ENCODE measurements around the gene CDHR2.
A peak's percentile ranks its signal among the peaks of the same experiment; 100 is the strongest.

Gene CDHR2

GRCh38 chr5:176530393-176530982 lies 18.7 kb upstream of the CDHR2 start:
- DNase-seq: no peak

GRCh38 chr5:176530983-176531901 lies 17.9 kb upstream of the CDHR2 start:
- no peak for DNase-seq

GRCh38 chr5:176531902-176532493 lies 17.1 kb upstream of the CDHR2 start:
- no peak for DNase-seq

- DNase-seq: no peak
These were observed 16.3 kb upstream of the CDHR2 start for GRCh38 chr5:176532795-176533194.

GRCh38 chr5:176533390-176533789 lies 15.8 kb upstream of the CDHR2 start:
- DNase-seq: no peak

GRCh38 chr5:176533894-176534611 lies 15.1 kb upstream of the CDHR2 start:
- no peak for DNase-seq

GRCh38 chr5:176534640-176535039 lies 14.5 kb upstream of the CDHR2 start:
- no peak for DNase-seq

- no peak for DNase-seq
These were observed 14.0 kb upstream of the CDHR2 start for GRCh38 chr5:176535101-176535663.

- no peak for DNase-seq
These were observed 13.4 kb upstream of the CDHR2 start for GRCh38 chr5:176535664-176536131.

- DNase-seq: peak; percentile 83
These were observed 12.8 kb upstream of the CDHR2 start for GRCh38 chr5:176536132-176536901.

- DNase-seq: peak; percentile 98
These were observed 12.1 kb upstream of the CDHR2 start, which contains the start of gene RNF44 for GRCh38 chr5:176536902-176537553. Gene RNF44, minus strand, starts transcription at chr5:176537402. Its CDS starts 4,930 bp downstream, at chr5:176532472.

GRCh38 chr5:176537554-176538229 lies 11.4 kb upstream of the CDHR2 start:
- peak; percentile 100 for DNase-seq

GRCh38 chr5:176538230-176538988 lies 10.7 kb upstream of the CDHR2 start:
- DNase-seq: peak; percentile 22

- DNase-seq: no peak
These were observed 10.2 kb upstream of the CDHR2 start for GRCh38 chr5:176538989-176539384.

GRCh38 chr5:176540476-176540899 lies 8.7 kb upstream of the CDHR2 start:
- DNase-seq: no peak

- no peak for DNase-seq
These were observed 8.2 kb upstream of the CDHR2 start for GRCh38 chr5:176540956-176541337.

GRCh38 chr5:176541338-176542134 lies 7.6 kb upstream of the CDHR2 start:
- DNase-seq: no peak

GRCh38 chr5:176542135-176542595 lies 7.0 kb upstream of the CDHR2 start:
- DNase-seq: no peak
